Measurements from ENCODE around the gene FRMPD2.

DNA sequence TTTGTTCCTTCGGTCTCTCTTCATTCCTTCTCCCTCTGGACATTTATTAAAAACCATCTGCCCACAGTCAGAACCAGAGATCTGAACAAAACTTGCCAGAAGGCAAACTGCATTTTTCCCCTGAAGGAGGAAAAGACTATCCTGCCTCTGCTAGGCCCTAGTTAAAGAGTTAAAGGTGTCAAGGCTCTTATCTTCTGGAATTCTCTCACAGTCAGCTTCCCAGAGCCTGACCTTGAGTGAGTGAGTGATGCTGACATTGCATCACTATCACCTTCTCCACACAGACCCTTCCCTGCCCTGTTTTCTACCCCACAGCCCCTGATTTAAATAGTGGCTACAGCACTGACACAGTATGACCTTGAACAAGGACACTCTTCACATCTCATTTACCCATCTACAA, 16.4 kb downstream of the FRMPD2 start:
- TF ChIP-seq EZH2 (IDR thresholded peaks at IDR 0.05; ENCODE audit: borderline replicate concordance, low read depth, low read length, severe bottlenecking) (no peak), POLR2AphosphoS5 (IDR thresholded peaks at IDR 0.05; ENCODE audit: insufficient read depth, low read depth, low read length) (no peak), POLR2A (IDR thresholded peaks at IDR 0.05; ENCODE audit: low read depth, low read length) (no peak), JUN (IDR thresholded peaks at IDR 0.05; ENCODE audit: borderline replicate concordance, insufficient read depth, insufficient read length, low read depth) (no peak), MYC (IDR thresholded peaks at IDR 0.05; ENCODE audit: low read depth, low read length) (no peak)
- TF ChIP-seq, protein P1, sequence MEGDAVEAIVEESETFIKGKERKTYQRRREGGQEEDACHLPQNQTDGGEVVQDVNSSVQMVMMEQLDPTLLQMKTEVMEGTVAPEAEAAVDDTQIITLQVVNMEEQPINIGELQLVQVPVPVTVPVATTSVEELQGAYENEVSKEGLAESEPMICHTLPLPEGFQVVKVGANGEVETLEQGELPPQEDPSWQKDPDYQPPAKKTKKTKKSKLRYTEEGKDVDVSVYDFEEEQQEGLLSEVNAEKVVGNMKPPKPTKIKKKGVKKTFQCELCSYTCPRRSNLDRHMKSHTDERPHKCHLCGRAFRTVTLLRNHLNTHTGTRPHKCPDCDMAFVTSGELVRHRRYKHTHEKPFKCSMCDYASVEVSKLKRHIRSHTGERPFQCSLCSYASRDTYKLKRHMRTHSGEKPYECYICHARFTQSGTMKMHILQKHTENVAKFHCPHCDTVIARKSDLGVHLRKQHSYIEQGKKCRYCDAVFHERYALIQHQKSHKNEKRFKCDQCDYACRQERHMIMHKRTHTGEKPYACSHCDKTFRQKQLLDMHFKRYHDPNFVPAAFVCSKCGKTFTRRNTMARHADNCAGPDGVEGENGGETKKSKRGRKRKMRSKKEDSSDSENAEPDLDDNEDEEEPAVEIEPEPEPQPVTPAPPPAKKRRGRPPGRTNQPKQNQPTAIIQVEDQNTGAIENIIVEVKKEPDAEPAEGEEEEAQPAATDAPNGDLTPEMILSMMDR (IDR thresholded peaks at IDR 0.05; ENCODE audit: extremely low read depth in 1 of 2, insufficient read depth in 1 of 2, low read depth in 1 of 2, low read length in 2 of 2): no peak
- TF ChIP-seq, protein P2, sequence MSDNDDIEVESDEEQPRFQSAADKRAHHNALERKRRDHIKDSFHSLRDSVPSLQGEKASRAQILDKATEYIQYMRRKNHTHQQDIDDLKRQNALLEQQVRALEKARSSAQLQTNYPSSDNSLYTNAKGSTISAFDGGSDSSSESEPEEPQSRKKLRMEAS (IDR thresholded peaks at IDR 0.05; ENCODE audit: insufficient read depth, insufficient read length): no peak

Measured in endothelial cell of umbilical vein (primary cell).